Astrocyte of the hippocampus (primary cell): ENCODE results near the gene MBNL1.

ENCODE experiments used
- DNase-seq: peaks from one replicate; pipeline ENCODE4 v3.0.0; 2011; ENCODE audit warnings: low read depth, low spot score

Gene MBNL1

DNA sequence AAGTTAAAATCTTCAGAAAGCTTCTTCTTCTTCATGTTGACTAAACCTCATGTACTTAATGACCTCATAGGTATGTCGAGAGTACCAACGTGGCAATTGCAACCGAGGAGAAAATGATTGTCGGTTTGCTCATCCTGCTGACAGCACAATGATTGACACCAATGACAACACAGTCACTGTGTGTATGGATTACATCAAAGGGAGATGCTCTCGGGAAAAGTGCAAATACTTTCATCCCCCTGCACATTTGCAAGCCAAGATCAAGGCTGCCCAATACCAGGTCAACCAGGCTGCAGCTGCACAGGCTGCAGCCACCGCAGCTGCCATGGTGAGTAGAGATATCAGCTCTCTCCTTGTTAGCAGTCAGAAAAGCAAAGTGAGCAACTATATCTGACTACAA, 176.5 kb downstream of the MBNL1 start:
- DNase-seq, result no peak

DNA sequence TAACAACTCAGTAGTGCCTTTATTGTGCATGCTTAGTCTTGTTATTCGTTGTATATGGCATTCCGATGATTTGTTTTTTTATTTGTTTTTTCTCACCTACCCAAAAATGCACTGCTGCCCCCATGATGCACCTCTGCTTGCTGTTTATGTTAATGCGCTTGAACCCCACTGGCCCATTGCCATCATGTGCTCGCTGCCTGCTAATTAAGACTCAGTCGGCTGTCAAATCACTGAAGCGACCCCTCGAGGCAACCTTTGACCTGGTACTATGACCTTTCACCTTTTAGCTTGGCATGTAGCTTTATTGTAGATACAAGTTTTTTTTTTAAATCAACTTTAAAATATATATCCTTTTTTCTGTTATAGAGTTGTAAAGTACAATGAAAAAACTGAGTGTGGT, 177.8 kb downstream of the MBNL1 start:
- no peak for DNase-seq

DNA sequence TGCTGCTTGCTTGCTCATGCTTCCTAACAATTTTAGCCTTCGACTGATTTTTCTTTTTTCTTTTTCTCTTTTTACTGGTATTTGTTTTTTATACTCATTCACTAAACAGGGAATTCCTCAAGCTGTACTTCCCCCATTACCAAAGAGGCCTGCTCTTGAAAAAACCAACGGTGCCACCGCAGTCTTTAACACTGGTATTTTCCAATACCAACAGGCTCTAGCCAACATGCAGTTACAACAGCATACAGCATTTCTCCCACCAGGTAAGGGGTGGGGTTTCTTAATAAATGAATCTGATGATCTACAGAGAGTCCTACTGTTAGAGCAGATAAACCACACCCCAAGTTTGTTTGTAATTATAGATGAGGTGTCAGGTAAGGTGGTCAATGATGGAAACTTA, 178.8 kb downstream of the MBNL1 start:
- DNase-seq, result no peak

DNA sequence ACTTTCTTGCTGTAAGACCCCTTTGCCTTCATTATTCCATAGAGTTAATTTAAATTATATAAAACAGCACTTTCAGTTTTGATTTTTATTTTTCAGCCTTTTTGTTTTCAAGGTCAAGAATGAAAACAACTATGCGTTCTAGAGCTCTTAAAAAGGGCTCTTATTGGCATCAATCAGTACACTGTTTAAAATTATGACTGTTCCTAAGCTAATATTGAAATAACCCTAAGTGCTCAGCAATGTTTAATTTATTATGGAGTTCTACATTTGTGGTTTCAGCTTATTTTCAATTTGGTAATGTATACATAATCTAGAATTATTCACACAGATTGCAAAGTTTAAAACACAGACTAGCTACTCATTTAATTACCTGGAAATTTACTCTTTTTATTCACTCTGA, 179.4 kb downstream of the MBNL1 start:
- DNase-seq, result no peak

DNA sequence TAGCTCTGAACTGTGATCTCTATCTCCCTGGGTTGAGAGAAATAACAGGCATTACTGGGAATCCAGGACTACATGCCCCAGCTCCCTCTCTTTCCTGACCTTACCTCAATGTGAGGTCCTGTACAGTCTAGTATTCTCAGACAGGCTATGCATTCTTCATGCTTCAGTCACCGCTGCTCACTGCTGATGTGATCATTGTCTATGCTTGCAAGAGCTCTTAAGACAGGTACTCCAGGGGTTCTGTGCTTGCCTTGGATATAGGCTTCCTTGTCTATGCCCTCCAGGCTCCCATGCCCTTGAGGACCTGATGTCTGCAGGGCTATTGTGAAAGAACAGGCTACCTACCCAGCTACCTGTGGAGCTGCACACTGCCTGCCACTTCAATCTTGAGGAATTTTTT, 183.6 kb downstream of the MBNL1 start:
- peak; percentile 32 for DNase-seq

DNA sequence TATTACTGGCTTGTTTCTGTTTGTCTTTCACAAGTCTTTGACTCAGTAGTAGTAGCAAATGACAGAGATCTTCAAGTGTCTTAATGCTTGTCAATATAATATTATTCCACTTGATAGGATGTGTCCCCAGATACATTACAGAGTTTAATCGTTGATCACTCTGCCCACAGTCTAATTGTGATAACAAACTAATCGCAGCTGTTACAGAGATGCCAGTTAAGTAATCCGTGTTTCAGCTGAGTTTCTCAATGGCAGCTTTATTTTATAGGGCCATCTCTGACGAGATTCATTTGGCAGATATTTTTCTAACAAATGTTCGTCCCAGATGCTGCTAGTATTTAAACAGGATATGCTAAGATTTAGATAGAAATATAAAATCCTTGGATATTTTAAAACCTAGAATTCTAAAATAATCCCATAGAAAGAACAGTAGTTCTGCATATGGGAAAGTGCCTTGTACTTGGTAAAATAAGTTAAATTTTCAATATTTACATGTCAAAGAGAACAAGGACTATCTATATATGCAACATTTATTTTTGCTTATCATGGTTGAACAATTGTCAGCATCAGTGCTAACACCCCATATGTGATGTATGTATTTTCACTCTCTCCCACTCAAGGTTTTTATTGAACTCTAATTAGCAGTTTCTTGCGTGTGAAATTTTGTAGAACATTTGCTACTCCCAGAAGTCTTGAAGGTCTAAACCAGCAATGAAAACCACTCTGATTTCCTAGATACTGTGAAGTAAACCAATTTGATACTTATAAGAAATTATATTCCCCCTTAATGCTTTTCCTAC, 185.5 kb downstream of the MBNL1 start:
- no peak for DNase-seq

DNA sequence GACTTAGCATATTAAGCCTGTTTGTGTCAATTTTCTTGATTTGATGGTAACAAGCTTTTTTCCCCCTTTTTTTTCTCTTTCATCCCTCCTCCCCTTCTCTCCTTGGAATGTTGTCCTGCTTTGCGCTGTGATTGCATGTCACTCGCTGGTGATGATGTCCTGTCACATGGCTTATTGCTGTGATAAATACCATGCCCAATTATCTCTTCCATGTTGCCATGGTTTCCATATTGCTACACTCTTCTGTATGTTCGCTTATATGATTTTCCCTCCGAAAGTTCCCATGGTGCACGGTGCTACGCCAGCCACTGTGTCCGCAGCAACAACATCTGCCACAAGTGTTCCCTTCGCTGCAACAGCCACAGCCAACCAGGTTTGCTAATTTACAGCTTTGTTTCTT, 187.3 kb downstream of the MBNL1 start:
- no peak for DNase-seq

DNA sequence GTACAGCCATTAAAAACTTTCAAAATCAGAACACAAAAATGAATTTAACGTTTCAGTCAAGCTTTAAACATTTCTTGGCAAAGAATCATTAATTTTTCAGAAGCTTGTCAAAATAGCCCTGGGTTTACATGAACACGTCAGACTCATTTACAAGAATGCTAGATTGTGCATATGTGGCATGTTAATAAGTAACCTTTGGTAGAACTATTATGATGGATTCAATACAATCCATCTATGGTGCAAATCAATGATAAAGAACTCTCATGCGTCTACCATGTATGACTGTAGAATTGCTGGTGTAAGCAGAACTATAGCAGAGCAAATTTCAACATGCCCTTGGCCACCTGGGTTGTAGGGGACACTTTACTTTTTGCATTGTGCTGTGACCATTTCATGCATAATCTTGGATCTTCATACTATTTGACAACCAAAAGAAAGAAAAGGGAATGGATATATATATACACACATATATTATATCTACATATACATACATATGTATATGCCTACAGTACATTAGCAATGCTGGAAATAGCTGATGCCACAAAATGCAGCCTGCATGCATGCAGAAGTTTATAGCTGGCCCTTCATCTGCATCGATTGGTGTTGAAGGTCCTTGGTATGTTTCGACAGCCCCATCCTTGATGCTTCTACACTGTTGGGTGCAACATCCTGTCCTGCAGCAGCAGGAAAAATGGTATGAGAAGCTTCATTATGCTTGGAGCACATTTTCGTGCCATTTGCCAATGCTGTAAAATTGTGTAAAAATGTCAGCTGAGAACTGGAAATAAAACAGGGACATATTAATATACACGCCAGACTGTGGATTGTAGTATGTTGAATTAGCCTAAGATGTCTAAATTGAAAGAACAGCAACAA, 189.0 kb downstream of the MBNL1 start:
- DNase-seq, result no peak

DNA sequence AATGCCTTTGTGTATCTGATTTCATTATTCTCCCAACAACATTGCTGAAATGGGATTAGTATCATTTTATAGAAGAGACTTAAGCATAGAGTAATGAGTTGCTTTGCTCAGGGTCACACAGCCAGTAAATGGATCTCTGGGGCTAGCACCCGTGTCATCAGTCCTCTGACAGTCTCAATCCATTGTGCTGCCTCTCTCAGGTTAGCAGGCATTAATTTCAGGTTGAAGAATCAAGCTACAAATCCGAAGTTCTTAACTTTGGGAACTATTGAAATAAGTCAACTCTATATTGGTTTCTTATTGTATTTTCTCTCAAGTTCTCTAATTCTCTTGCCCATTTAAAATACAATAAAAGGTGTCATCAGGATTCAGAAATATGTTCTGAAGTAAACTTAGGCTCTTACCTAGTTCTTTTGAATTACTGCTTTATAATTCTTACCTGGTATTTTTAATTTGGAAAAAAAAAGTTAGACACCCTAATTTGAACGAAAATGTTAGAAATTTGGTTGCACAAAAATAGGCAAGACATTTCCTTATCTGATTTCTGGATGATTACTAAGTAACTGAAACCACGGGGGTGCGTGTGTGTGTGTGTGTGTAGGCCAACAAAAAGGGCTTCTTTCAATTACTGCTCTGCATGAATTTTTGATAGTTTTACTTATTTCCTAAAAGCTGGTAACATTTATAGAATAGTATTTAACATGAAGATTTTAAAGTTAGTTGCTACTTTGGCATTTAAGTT, 189.8 kb downstream of the MBNL1 start:
- no peak for DNase-seq

DNA sequence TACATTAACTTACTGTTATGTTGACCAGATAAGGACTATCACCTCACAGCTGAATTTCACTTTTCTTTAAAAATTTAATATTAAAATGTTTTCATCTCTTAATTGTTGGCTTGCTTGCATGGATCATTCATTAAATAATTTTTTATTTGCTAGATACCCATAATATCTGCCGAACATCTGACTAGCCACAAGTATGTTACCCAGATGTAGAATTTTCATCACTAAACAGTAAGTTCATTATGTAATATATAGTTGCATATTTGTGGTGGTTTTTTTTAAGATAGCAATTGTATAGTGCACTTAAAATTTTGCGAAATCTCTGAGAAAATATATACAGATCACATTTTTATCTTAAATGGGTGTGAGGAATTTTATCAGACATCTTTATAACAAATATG, 190.4 kb downstream of the MBNL1 start:
- DNase-seq, result no peak

DNA sequence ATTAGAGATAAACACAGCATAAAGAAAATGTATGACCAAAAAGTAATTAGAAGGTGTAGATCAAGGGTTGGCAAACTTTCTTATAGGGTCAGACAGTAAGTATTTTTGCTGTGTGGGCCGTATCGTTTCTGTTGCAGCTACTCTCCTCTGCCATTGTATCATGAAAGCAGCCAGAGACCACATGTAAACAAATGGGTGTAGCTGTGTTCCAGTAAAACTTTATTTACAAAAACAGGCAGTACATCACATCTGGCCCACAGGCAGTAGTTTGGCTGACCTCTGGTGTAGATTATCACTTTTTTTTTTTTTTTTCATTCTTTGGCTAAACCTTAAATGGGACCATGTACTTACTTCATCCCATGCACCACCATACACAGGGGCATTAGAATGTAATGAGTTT, 190.8 kb downstream of the MBNL1 start:
- DNase-seq, result no peak

DNA sequence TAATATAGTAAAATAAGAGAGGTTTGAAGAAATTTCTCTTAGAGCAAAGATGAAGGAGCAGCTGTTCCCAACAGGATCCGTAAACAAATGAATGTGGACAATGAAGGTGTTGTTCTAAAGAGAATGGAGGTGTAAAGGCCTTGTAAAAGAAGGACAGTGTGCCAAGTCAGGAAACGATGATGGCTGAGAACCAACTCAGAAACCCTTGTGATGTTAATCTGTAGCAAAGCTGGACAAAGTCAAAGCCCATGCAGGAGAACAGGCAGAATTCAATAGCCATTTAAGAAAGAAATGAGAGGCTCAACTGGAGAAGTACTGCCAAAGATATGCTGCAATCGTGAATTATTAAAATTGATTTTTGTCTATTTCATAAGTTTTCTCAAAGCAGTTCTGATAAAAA, 192.2 kb downstream of the MBNL1 start:
- DNase-seq, result peak; percentile 38

DNA sequence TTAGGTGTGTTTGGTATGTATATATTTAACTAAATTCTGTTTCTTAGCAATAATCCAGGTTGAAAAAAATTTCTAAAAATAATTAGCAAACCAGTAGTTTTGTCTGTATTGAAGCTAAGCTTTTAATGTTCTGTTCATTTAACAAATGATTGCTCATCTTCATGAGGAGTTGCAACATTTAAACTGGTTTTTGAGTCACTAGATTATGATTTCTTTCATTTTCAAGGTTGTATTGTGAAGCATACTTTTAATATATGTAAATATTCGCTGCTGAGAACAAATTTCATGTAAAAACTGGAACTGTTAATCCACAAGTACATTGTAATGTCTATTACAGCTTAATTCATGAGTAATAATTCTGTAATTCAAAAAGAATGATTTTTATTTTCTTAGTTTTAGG, 192.7 kb downstream of the MBNL1 start:
- no peak for DNase-seq

DNA sequence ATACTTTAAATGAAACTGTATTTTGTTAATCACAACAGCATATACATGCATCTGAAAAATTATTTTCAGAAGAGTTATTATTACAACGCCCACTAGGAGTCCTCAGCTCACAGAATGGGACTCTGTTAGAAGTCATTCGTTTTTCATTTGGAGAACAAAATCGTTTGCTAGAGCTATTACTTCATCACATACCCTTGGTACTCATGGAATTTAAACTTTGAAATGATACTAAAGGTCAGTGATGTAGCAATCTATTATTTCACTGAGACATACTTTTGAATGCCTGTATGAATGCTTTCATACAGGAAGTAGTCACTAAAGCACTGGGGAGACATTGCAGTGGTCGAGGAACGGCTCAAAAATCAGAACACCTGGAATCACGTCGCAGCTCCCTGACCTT, 198.1 kb downstream of the MBNL1 start:
- DNase-seq, result no peak

DNA sequence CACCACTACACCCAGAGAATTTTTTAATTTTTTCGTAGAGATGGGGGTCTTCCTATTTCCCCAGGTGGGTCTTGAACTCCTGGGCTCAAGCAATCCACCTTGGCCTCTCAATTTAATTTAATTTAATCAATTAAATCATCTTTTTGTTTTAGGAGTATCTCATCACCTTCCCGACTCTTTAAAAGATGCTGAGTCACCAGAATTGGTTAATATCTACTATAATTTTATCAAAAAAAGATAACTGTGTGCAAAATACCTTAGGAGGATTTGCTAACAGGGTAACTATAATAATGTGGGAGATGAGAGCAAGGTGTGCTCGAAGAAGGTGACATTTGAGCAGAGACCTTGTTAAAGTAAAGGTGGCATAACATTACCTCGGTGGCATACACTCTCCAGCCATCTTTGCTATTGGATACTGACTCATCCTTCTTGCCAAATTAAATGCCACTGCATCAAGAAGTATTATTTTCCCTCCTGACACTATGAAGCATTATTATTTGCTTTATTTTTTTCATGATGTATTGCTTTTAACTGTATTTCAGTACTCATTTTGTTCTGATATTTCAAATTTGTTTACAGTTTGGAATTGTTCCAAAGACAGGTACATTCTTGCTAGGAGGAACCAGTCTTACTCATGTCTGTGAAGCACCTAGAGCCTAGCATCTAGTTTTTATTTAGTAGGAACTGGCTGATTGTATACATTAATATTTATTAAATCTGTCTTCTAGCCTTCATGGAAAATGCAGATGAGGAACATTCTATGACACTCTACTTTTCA, 200.7 kb downstream of the MBNL1 start:
- no peak for DNase-seq

DNA sequence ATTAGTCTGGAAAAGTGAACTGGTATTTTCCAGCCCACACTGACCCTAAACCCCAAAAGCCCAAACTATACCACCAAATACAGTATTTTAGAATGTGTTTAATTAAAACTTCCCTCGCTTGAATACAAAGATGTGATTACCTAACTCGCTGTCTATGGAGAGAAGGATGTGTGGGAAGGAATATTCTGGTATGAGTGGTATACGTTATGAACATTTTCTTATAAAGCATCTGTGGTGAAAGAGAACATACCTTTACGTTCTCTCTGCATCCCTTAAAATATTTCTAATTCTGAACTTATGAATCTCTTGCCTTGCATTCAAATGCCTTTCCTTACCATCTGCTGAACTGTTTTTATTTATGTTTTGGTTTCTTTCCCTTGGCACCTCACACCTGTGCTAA, 201.4 kb downstream of the MBNL1 start:
- no peak for DNase-seq

DNA sequence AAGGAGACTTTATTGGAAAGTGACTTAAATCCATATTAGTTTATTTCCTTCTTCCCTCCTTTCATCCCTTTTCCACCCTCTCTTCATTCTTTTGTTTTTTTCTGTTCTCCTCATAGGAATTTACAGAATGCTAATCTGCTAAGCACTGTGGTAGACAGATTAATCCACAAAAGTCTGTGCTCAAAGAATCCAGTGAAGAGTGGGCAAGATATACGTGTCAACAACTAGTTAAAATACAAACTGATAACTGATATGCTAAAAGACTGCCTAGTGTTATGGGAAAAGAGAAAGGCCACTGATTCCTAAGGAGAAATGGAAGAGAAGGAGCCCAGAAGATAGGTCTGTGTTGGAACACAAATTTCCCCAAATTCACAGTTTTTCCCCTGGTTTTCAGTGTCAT, 202.2 kb downstream of the MBNL1 start:
- DNase-seq, result no peak

DNA sequence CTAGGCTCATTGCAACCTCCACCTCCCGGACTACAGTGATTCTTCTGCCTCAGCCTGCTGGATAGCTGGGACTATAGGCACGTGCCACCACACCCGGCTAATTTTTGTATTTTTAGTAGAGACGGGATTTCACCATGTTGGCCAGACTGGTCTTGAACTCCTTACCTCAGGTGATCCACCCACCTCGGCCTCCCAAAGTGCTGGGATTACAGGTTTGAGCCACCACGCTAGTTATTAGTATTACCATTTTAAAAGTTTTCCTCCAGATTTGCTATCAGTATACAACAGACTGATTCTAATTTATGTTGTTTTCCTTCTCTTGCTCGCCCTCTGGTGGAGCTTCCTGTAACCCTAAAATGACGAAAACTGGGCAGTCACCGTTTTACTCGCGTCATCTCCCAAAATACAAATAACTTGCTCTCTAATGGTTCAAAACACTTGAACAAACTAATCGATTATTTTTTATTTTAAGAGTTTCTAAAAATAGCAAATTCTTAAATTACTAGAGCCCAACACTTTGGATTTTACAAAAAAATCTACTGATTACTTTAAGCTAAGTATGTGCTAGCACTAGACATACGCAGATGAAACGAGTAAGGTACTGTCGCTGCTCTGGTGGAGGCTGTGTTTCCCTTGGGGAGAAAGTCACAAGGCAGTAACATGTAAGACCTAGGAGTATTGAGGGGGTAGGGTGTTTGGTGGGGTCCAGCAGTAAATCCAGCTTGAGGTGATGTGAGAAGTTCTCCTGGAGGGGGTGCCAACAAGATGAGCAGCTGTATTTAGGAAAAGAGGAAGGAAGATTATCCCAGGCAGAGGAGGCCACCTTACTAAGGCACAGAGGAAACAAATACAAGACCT, 203.3 kb downstream of the MBNL1 start:
- DNase-seq, result peak; percentile 61

DNA sequence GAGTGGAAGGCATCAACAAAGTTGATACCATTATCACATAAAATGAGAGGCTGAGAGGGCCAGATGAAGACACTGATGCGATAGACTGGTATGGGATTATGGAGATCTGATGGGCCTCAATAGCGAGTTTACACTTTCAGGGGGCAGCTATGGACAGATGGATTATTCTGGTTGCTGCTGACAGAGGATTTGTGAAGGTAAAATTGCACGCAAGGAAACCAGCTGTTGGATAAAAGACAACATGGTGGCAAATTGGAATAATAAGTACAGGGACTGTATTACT, 203.9 kb downstream of the MBNL1 start:
- no peak for DNase-seq

DNA sequence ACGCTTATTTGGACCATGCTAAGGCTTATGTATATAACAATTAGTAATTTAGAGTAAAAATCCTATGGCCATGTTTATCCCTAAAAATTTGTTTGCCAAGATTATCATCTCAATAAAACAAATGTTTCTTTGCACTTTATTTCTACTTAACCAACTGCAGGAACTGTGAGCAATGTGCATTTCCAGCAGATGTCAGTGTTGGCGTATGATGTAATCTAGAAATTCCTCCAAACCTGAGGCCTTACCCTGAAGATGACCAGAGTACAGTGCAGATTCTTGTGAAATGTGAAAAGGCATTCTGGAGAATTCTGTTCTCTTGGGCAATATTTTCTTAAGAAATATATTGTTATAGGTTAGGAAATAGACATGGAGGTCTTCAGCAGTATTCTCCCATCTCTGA, 205.9 kb downstream of the MBNL1 start:
- DNase-seq, result peak; percentile 75

DNA sequence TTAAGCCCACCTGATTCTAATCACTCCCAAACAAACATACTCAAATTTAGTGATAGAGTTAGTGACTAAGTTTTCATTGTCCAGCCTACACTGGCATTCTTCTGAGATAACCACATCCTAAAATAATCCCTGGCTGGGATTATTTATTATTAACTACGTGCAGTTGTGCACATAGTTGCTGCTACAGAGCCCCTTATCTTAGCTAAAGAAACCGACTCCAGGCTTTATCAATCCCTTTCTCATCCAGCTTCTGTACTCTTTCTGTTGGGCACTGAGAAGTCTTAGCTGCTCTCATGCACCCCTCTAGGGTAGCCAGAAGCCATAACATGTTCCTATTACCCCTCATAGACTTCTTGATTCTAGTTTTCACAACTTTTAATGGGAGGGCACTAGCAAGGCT, 208.7 kb downstream of the MBNL1 start:
- no peak for DNase-seq
